Upper lobe of left lung (tissue), 6 donors: ENCODE data around the gene CENPF. TPM values are rescaled to one million over a fixed set of nuclear protein-coding genes. Genes with fewer than 3 reads are reported as not detected.

Experiments used
- ATAC-seq, 2 donors: fragments of 200-7000 bp; cut with Tn5 transposase; one replicate each; pipeline ENCODE4 v1.9.1; 2022; ENCODE audit warnings: mild to moderate bottlenecking in 2 of 2, moderate library complexity in 2 of 2; ENCODE audit not compliant: low FRiP score in 2 of 2
- DNase-seq, 2 donors: peaks; one replicate each; pipeline ENCODE4 v3.0.0-alpha.2; 2019 to 2020
- H3K27ac ChIP-seq, 4 donors: fragments of 200-600 bp; sonication (generic); one replicate each; pipeline ENCODE4 v1.5.1; 2016 to 2019
- H3K27me3 ChIP-seq, 4 donors: fragments of 200-600 bp; sonication (generic); one replicate each; pipeline ENCODE4 v1.5.1; 2017 to 2019
- H3K36me3 ChIP-seq, 4 donors: fragments of 200-600 bp; sonication (generic); one replicate each; pipeline ENCODE4 v1.5.1; 2016 to 2019
- H3K4me1 ChIP-seq, 4 donors: fragments of 200-600 bp; sonication (generic); one replicate each; pipeline ENCODE4 v1.5.1; 2018 to 2019
- H3K4me3 ChIP-seq, 4 donors: fragments of 200-600 bp; sonication (generic); one replicate each; pipeline ENCODE4 v1.5.1; 2017 to 2019; ENCODE audit warnings: mild to moderate bottlenecking in 2 of 4, moderate library complexity in 1 of 4
- H3K9me3 ChIP-seq, 4 donors: fragments of 200-600 bp; sonication (generic); one replicate each; pipeline ENCODE4 v1.5.1; 2018 to 2019
- CTCF ChIP-seq, 6 experiments: fragments of 450-650 bp in 4 of 6; fragments of 200-600 bp in 2 of 6; sonication (generic) in 2 of 6; IDR thresholded peaks; one replicate each; pipeline ENCODE4 v1.5.1; 2016 to 2019; ENCODE audit warnings: antibody characterized with exemption in 6 of 6
- EP300 ChIP-seq, 4 donors: sonication (generic); formaldehyde crosslinking; IDR thresholded peaks; one replicate each; pipeline ENCODE4 v1.5.1; 2017; ENCODE audit warnings: antibody characterized with exemption in 4 of 4, control low read depth in 2 of 4
- POLR2A ChIP-seq, 4 donors: fragments of 450-650 bp; IDR thresholded peaks; one replicate each; pipeline ENCODE4 v1.5.1; 2016 to 2017; ENCODE audit warnings: antibody characterized with exemption in 4 of 4, mild to moderate bottlenecking in 2 of 4
- POLR2AphosphoS5 ChIP-seq, 2 donors: sonication (generic); formaldehyde crosslinking; IDR thresholded peaks; one replicate each; pipeline ENCODE4 v1.5.1; 2017; ENCODE audit warnings: antibody characterized with exemption in 2 of 2
- WGBS, 2 donors: methylation state at CpG; one replicate each; pipeline ENCODE4 v1.1.5; 2017 to 2018; 5-methylcytosine and 5-hydroxymethylcytosine counted together
- total RNA-seq, 6 donors: library from RNA; depleted of rRNA in 4 of 6; stranded (reverse); fragments of >200 nt in 4 of 6; gene quantifications; one replicate each; pipeline versions ENCODE4 v1.1.0 to v1.2.1, GENCODE V29; 2016 to 2021
- donor health status: DM: no; HTN: no; CAD: no; lungs with moderate emphysema.
- donor health status: DM: no; HTN: yes; CAD: no; lungs with severe emphysema.

CENPF gene
- total RNA-seq, 6 donors from 2014 or later = 1.0 to 12.1 (median 3.0) TPM

- no peaks in the 10 kb centered on the region for H3K4me1 ChIP-seq
- no peaks in the 10 kb centered on the region for H3K36me3 ChIP-seq
- ATAC-seq (peak in 1 of 2 donors; percentile 79), DNase-seq (no peak)
- H3K27me3 ChIP-seq = no peaks in the 10 kb centered on the region
- H3K9me3 ChIP-seq = no peaks in the 10 kb centered on the region
- no peak for TF ChIP-seq EP300 (IDR thresholded peaks at IDR 0.05)
- TF ChIP-seq CTCF (IDR thresholded peaks at IDR 0.05) = peak; percentile 39 to 65 (median 59)
- no peak overlapping the region for H3K27ac ChIP-seq
- no peak overlapping the region for H3K4me3 ChIP-seq
- 47 to 59% methylated on average over 1 of the region's 1 CpG for WGBS, 2 donors
Observed at GRCh38 chr1:214584805-214585766, 17.9 kb upstream of the CENPF start.

- WGBS, 2 donors = 72 to 95% methylated on average over 3 of the region's 3 CpGs
- H3K4me3 ChIP-seq = no peak overlapping the region
- ATAC-seq (no peak), DNase-seq (no peak)
- no peaks in the 10 kb centered on the region for H3K9me3 ChIP-seq
- TF ChIP-seq POLR2AphosphoS5 (IDR thresholded peaks at IDR 0.05) = no peak
- TF ChIP-seq CTCF (IDR thresholded peaks at IDR 0.05) = no peak
- TF ChIP-seq EP300 (IDR thresholded peaks at IDR 0.05) = no peak
- no peak for TF ChIP-seq POLR2A (IDR thresholded peaks at IDR 0.05)
- H3K27me3 ChIP-seq = no peaks in the 10 kb centered on the region
- H3K4me1 ChIP-seq = no peaks in the 10 kb centered on the region
- H3K36me3 ChIP-seq = no peaks in the 10 kb centered on the region
- H3K27ac ChIP-seq = no peak overlapping the region
Observed at GRCh38 chr1:214586621-214587020, 16.4 kb upstream of the CENPF start.

GRCh38 chr1:214587165-214587564 is 15.8 kb upstream of the CENPF start:
- Histone ChIP-seq H3K4me1 (no peaks in the 10 kb centered on the region), H3K9me3 (no peaks in the 10 kb centered on the region), H3K4me3 (no peak overlapping the region), H3K27me3 (no peaks in the 10 kb centered on the region), H3K27ac (no peak overlapping the region), H3K36me3 (no peaks in the 10 kb centered on the region)
- ATAC-seq (no peak), DNase-seq (no peak)
- TF ChIP-seq CTCF (IDR thresholded peaks at IDR 0.05) (no peak), POLR2AphosphoS5 (IDR thresholded peaks at IDR 0.05) (no peak), POLR2A (IDR thresholded peaks at IDR 0.05) (no peak), EP300 (IDR thresholded peaks at IDR 0.05) (no peak)
- WGBS, 2 donors = 79 to 86% methylated on average over 5 of the region's 5 CpGs

- TF ChIP-seq EP300 (IDR thresholded peaks at IDR 0.05) (no peak), CTCF (IDR thresholded peaks at IDR 0.05) (no peak), POLR2AphosphoS5 (IDR thresholded peaks at IDR 0.05) (no peak), POLR2A (IDR thresholded peaks at IDR 0.05) (no peak)
- ATAC-seq = no peak
- WGBS, 2 donors = 88 to 93% methylated on average over 3 to 4 of the region's 4 CpGs
- Histone ChIP-seq H3K4me1 (no peaks in the 10 kb centered on the region), H3K4me3 (no peak overlapping the region), H3K9me3 (no peaks in the 10 kb centered on the region), H3K36me3 (no peaks in the 10 kb centered on the region), H3K27ac (no peak overlapping the region), H3K27me3 (no peaks in the 10 kb centered on the region)
- DNase-seq = no peak
Observed at GRCh38 chr1:214588963-214589597, 13.9 kb upstream of the CENPF start.
